H9 (cell line): ENCODE data around the gene APOL5. TPM values are rescaled to one million over a fixed set of nuclear protein-coding genes. Genes with fewer than 3 reads are reported as not detected.

Experiments used
- DNase-seq: peaks from one replicate; pipeline ENCODE4 v3.0.0-alpha.2; 2017
- H2AFZ ChIP-seq: one replicate; pipeline ENCODE4 v1.6.1; 2013; ENCODE audit warnings: mild to moderate bottlenecking, low read length, control low read depth, moderate library complexity
- H2AK5ac ChIP-seq: 2 replicates; pipeline ENCODE4 v1.6.1; 2013; ENCODE audit warnings: low read length, control low read depth, mixed read lengths; ENCODE audit not compliant: insufficient read length
- H2BK120ac ChIP-seq: one replicate; pipeline ENCODE4 v1.6.1; 2013; ENCODE audit warnings: low read depth, mild to moderate bottlenecking, low read length, control low read depth, inconsistent platforms; ENCODE audit not compliant: poor library complexity, severe bottlenecking
- H2BK12ac ChIP-seq: 2 replicates; pipeline ENCODE4 v1.6.1; 2013; ENCODE audit warnings: low read length, control low read depth, mixed read lengths, low read depth; ENCODE audit not compliant: insufficient read length
- H2BK15ac ChIP-seq: 2 replicates; pipeline ENCODE4 v1.6.1; 2013; ENCODE audit warnings: low read depth, low read length, control low read depth
- H2BK20ac ChIP-seq: one replicate; pipeline ENCODE4 v1.6.1; 2013; ENCODE audit warnings: low read depth, mild to moderate bottlenecking, low read length, control low read depth, inconsistent platforms; ENCODE audit not compliant: poor library complexity, severe bottlenecking
- H2BK5ac ChIP-seq: 2 replicates; pipeline ENCODE4 v1.6.1; 2013; ENCODE audit warnings: low read length, control low read depth, mixed read lengths; ENCODE audit not compliant: insufficient read length
- H3K14ac ChIP-seq: 2 replicates; pipeline ENCODE4 v1.6.1; 2013; ENCODE audit warnings: low read length, control low read depth; ENCODE audit not compliant: insufficient read depth
- H3K18ac ChIP-seq: 2 replicates; pipeline ENCODE4 v1.6.1; 2013; ENCODE audit warnings: low read depth, mild to moderate bottlenecking, mixed read lengths, low read length, control low read depth; ENCODE audit not compliant: insufficient read length
- H3K23ac ChIP-seq: 2 replicates; pipeline ENCODE4 v1.6.1; 2013; ENCODE audit warnings: low read length, control low read depth, mixed read lengths, low read depth; ENCODE audit not compliant: insufficient read length
- H3K23me2 ChIP-seq: 2 replicates; pipeline ENCODE4 v1.6.1; 2013; ENCODE audit warnings: low read depth, mild to moderate bottlenecking, mixed read lengths, low read length, control low read depth; ENCODE audit not compliant: insufficient read length, poor library complexity, severe bottlenecking
- H3K27ac ChIP-seq: 2 replicates; pipeline ENCODE4 v1.5.1; 2013; ENCODE audit warnings: low read length, control low read depth, mixed read lengths, low read depth; ENCODE audit not compliant: insufficient read length
- H3K27me3 ChIP-seq: 2 replicates; pipeline ENCODE4 v1.6.1; 2013; ENCODE audit warnings: low read length, control low read depth, inconsistent platforms; ENCODE audit not compliant: insufficient read depth
- H3K4ac ChIP-seq: 2 replicates; pipeline ENCODE4 v1.6.1; 2013; ENCODE audit warnings: low read depth, mild to moderate bottlenecking, control low read depth, inconsistent platforms, low read length, moderate library complexity
- H3K4me1 ChIP-seq: 2 replicates; pipeline ENCODE4 v1.6.1; 2013; ENCODE audit warnings: low read length, control low read depth, inconsistent platforms; ENCODE audit not compliant: insufficient read depth
- H3K4me2 ChIP-seq: 2 replicates; pipeline ENCODE4 v1.6.1; 2013; ENCODE audit warnings: low read length, control low read depth, mixed read lengths; ENCODE audit not compliant: insufficient read length, insufficient read depth
- H3K56ac ChIP-seq: 2 replicates; pipeline ENCODE4 v1.6.1; 2013; ENCODE audit warnings: low read depth, mild to moderate bottlenecking, mixed read lengths, low read length, control low read depth; ENCODE audit not compliant: insufficient read length
- H3K79me1 ChIP-seq: 2 replicates; pipeline ENCODE4 v1.6.1; 2013; ENCODE audit warnings: low read depth, mild to moderate bottlenecking, moderate library complexity, low read length, control low read depth, inconsistent platforms; ENCODE audit not compliant: insufficient read depth, poor library complexity, severe bottlenecking
- H3K79me2 ChIP-seq: 2 replicates; pipeline ENCODE4 v1.6.1; 2013; ENCODE audit warnings: low read length, control low read depth, inconsistent platforms; ENCODE audit not compliant: insufficient read depth
- H3K9ac ChIP-seq: 2 replicates; pipeline ENCODE4 v1.6.1; 2013; ENCODE audit warnings: low read length, control low read depth, mixed read lengths; ENCODE audit not compliant: insufficient read length; ENCODE audit errors: extremely low read depth
- H3K9me3 ChIP-seq: one replicate; pipeline ENCODE4 v1.6.1; 2013; ENCODE audit warnings: low read depth, low read length, inconsistent platforms; ENCODE audit not compliant: control insufficient read depth
- H3T11ph ChIP-seq: one replicate; pipeline ENCODE4 v1.6.1; 2013; ENCODE audit warnings: mild to moderate bottlenecking, low read length, control low read depth, inconsistent platforms
- H4K20me1 ChIP-seq: one replicate; pipeline ENCODE4 v1.6.1; 2013; ENCODE audit not compliant: control insufficient read depth, insufficient read length, insufficient read depth
- H4K5ac ChIP-seq: 2 replicates; pipeline ENCODE4 v1.6.1; 2013; ENCODE audit warnings: low read depth, mild to moderate bottlenecking, mixed read lengths, low read length, control low read depth; ENCODE audit not compliant: insufficient read length
- H4K8ac ChIP-seq: replicated peaks from 2 replicates; pipeline ENCODE4 v1.6.1; 2013; ENCODE audit warnings: low read length, control low read depth, mixed read lengths, low read depth; ENCODE audit not compliant: insufficient read length
- H4K91ac ChIP-seq: 2 replicates; pipeline ENCODE4 v1.6.1; 2013; ENCODE audit warnings: low read depth, mild to moderate bottlenecking, moderate library complexity, mixed read lengths, low read length, control low read depth; ENCODE audit not compliant: insufficient read length
- H3K27ac Mint-ChIP-seq, 3 experiments: 2 replicates in 2 of 3; 3 replicates in 1 of 3; pipeline ENCODE4 v1.8.0; 2020 to 2021; ENCODE audit warnings: mixed read lengths in 3 of 3, mild to moderate bottlenecking in 1 of 3, moderate library complexity in 1 of 3
- H3K27me3 Mint-ChIP-seq: 2 replicates; pipeline ENCODE4 v1.8.0; 2021; ENCODE audit warnings: low read depth, mild to moderate bottlenecking, moderate library complexity, mixed read lengths
- H3K36me3 Mint-ChIP-seq, 3 experiments: 2 replicates in 2 of 3; 3 replicates in 1 of 3; pipeline ENCODE4 v1.8.0; 2020 to 2021; ENCODE audit warnings: low read depth in 3 of 3, mixed read lengths in 3 of 3; ENCODE audit not compliant: insufficient read depth in 1 of 3
- H3K4me1 Mint-ChIP-seq, 2 experiments: 2 replicates each; pipeline ENCODE4 v1.8.0; 2020; ENCODE audit warnings: mixed read lengths in 2 of 2
- H3K4me3 Mint-ChIP-seq, 2 experiments: 2 replicates in 1 of 2; 3 replicates in 1 of 2; pipeline ENCODE4 v1.8.0; 2020 to 2021; ENCODE audit warnings: mild to moderate bottlenecking in 2 of 2, mixed read lengths in 2 of 2, moderate library complexity in 1 of 2
- H3K9me3 Mint-ChIP-seq, 2 experiments: 2 replicates in 1 of 2; 3 replicates in 1 of 2; pipeline ENCODE4 v1.8.0; 2020; ENCODE audit warnings: mild to moderate bottlenecking in 2 of 2, mixed read lengths in 2 of 2, moderate library complexity in 1 of 2
- WGBS: extraction: QIAGEN DNeasy Blood & Tissue Kit; methylation state at CpG from one replicate; pipeline ENCODE4 v1.1.7; 2013; ENCODE audit warnings: missing lambda C conversion rate, low lambda C conversion rate, mixed read lengths; ENCODE audit not compliant: insufficient read length; ENCODE audit errors: extremely low coverage; 5-methylcytosine and 5-hydroxymethylcytosine counted together
- total RNA-seq: library from RNA; stranded (reverse); gene quantifications from 2 replicates; pipeline ENCODE4 v1.2.1, GENCODE V29; 2021
- TF ChIP-seq, protein P1 (sequence below): fragments of 200-600 bp; sonication (generic); conservative IDR thresholded peaks from 3 replicates; pipeline ENCODE4 v1.8.0; 2021; ENCODE audit warnings: antibody characterized with exemption, mild to moderate bottlenecking

APOL5 gene
- total RNA-seq, 1 experiment from 2014 or later, result not detected

DNA sequence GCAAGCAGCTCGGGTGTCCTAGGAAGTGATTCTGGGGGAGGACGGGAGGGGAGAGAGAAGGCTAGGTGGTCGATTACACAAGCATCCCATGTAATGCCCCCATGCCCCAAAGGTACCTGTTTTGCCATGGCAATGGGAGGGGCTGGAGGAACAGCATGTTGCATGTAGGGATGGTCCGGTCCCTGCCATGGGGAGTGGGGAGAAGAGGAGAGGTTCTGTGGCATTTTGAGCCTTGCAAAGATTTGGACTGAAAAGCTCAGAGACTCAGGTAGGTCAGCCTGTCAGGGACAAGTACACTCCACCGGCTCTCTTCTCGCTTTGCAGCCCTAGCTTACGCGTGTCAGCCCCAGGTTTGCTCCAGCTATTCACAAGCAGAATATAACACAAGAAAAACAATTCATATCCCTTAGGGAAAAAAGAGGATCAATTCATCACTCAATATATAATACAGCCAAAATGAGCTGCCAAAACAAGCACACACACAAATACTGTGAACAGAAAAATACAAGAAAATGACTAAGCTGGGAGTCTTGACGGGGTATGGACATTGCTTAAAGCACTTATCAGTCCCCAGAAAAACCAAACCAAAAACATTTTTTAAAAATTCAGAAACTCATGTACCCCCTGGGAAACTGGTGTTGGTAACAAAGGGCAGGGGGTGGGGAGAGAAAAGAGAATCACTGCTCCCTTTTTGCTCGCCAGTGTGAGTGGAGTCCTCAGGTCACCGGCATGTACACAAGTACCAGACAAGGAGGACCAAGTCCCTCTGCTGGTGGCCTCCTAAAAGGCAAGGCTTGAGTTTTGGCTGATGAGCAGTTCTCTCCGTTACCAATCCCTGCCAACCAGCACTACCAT, 21.6 kb downstream of the APOL5 start:
- Histone ChIP-seq H3K4me1 (no peaks in the 10 kb centered on the region), H3K56ac (no peak overlapping the region), H3K4me2 (no peak overlapping the region), H3K23me2 (no peaks in the 10 kb centered on the region), H2BK5ac (no peak overlapping the region), H3K27me3 (no peaks in the 10 kb centered on the region; the same call in 1 of the 2 replicates), H3K79me2 (no peaks in the 10 kb centered on the region), H2AK5ac (no peak overlapping the region), H3T11ph (no peak overlapping the region), H2BK15ac (no peak overlapping the region), H3K14ac (no peak overlapping the region), H3K9me3 (no peaks in the 10 kb centered on the region), H3K4ac (no peak overlapping the region), H4K8ac (no peak overlapping the region), H4K91ac (no peak overlapping the region), H2BK120ac (no peak overlapping the region), H3K9ac (no peak overlapping the region), H3K27ac (no peak overlapping the region), H3K18ac (no peak overlapping the region), H2AFZ (no peak overlapping the region), H3K79me1 (no peaks in the 10 kb centered on the region), H4K20me1 (no peaks in the 10 kb centered on the region), H4K5ac (no peak overlapping the region), H3K23ac (no peak overlapping the region), H2BK12ac (no peak overlapping the region), H2BK20ac (no peak overlapping the region)
- TF ChIP-seq, protein P1, sequence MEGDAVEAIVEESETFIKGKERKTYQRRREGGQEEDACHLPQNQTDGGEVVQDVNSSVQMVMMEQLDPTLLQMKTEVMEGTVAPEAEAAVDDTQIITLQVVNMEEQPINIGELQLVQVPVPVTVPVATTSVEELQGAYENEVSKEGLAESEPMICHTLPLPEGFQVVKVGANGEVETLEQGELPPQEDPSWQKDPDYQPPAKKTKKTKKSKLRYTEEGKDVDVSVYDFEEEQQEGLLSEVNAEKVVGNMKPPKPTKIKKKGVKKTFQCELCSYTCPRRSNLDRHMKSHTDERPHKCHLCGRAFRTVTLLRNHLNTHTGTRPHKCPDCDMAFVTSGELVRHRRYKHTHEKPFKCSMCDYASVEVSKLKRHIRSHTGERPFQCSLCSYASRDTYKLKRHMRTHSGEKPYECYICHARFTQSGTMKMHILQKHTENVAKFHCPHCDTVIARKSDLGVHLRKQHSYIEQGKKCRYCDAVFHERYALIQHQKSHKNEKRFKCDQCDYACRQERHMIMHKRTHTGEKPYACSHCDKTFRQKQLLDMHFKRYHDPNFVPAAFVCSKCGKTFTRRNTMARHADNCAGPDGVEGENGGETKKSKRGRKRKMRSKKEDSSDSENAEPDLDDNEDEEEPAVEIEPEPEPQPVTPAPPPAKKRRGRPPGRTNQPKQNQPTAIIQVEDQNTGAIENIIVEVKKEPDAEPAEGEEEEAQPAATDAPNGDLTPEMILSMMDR, result peak; percentile 56; the same call in 2 of the 3 replicates
- H3K27me3 Mint-ChIP-seq, result no peaks in the 10 kb centered on the region
- peaks cover 18 to 44% (median 31%) of the 10 kb centered on the region in 3 experiments for H3K36me3 Mint-ChIP-seq
- H3K4me1 Mint-ChIP-seq, result peaks cover 27 to 46% of the 10 kb centered on the region in 2 experiments
- WGBS, result no CpG with 5 or more reads among the region's 12 CpGs
- H3K9me3 Mint-ChIP-seq, result no peaks in the 10 kb centered on the region; a peak in 1 of 5 replicates
- H3K27ac Mint-ChIP-seq, result peak overlapping the region in 2 of 3 experiments; percentile 20 to 79; a peak in 3 of 7 replicates
- no peak overlapping the region for H3K4me3 Mint-ChIP-seq
- DNase-seq, result no peak
